Measurements from ENCODE around the gene CDCP1. TPM values are rescaled to one million over a fixed set of nuclear protein-coding genes. Genes with fewer than 3 reads are reported as not detected.

CDCP1 gene
- total RNA-seq, 1 donor from 2014 or later: 0.71 TPM

- TF ChIP-seq CTCF (IDR thresholded peaks at IDR 0.05; ENCODE audit: partially characterized antibody, unreplicated experiment): no peak
These were observed 80.8 kb downstream of the CDCP1 start for GRCh38 chr3:45065373-45065720.

DNA sequence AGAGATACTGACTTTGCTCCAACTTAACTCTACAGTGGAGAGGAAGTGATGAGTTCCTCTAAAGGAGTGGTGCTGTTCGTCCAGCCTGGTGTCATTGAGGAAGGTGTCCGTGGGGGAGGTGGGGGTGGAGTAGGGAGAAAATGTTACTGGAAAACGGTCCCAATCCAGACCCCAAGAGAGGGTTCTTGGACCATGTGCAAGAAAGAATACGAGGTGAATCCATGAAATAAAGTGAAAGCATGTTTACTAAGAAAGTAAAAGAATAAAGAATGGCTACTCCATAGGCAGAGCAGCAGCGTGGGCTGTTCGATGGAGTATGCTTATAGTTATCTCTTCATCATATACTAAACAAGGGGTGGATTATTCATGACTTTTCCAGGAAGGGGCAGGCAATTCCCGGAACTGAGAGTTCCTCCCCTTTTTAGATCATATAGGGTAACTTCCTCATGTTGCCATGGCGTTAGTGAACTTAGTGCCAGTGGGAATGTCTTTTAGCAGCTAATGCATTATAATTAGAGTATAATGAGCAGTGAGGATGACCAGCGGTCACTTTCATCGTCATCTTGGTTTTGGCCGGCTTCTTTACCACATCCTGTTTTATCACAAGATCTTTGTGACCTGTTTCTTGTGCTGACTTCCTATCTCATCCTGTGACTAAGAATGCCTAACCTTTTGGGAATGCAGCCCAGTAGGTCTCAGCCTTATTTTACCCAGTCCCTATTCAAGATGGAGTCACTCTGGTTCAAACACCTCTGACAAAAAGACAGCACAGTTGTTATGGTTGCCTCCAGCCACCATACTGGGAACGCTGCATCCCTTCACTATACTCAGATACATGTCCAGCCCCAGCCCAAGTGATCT, 81.4 kb downstream of the CDCP1 start:
- Mint-ChIP-seq H3K4me3 (ENCODE audit: unreplicated experiment) (no peak overlapping the region), H3K27me3 (ENCODE audit: unreplicated experiment) (peaks cover 2% of the 10 kb centered on the region), H3K9me3 (ENCODE audit: unreplicated experiment) (no peaks in the 10 kb centered on the region), H3K27ac (ENCODE audit: unreplicated experiment) (no peak overlapping the region), H3K36me3 (ENCODE audit: unreplicated experiment) (no peaks in the 10 kb centered on the region), H3K4me1 (ENCODE audit: low read depth, unreplicated experiment) (no peaks in the 10 kb centered on the region)
- no peak for TF ChIP-seq CTCF (IDR thresholded peaks at IDR 0.05; ENCODE audit: partially characterized antibody, unreplicated experiment)
- no peak for DNase-seq

More at GRCh38 chr3:45065373-45065720, 80.8 kb downstream of the CDCP1 start:
- no peak overlapping the region for H3K27ac Mint-ChIP-seq (ENCODE audit: unreplicated experiment)
- H3K4me1 Mint-ChIP-seq (ENCODE audit: low read depth, unreplicated experiment): no peaks in the 10 kb centered on the region
- H3K36me3 Mint-ChIP-seq (ENCODE audit: unreplicated experiment): no peaks in the 10 kb centered on the region
- no peak overlapping the region for H3K4me3 Mint-ChIP-seq (ENCODE audit: unreplicated experiment)
- no peaks in the 10 kb centered on the region for H3K9me3 Mint-ChIP-seq (ENCODE audit: unreplicated experiment)
- H3K27me3 Mint-ChIP-seq (ENCODE audit: unreplicated experiment): peaks cover 2% of the 10 kb centered on the region
- DNase-seq: no peak

- Mint-ChIP-seq H3K36me3 (ENCODE audit: unreplicated experiment) (no peaks in the 10 kb centered on the region), H3K27me3 (ENCODE audit: unreplicated experiment) (peaks cover 2% of the 10 kb centered on the region), H3K4me1 (ENCODE audit: low read depth, unreplicated experiment) (no peaks in the 10 kb centered on the region), H3K4me3 (ENCODE audit: unreplicated experiment) (no peak overlapping the region), H3K27ac (ENCODE audit: unreplicated experiment) (no peak overlapping the region), H3K9me3 (ENCODE audit: unreplicated experiment) (no peaks in the 10 kb centered on the region)
- TF ChIP-seq CTCF (IDR thresholded peaks at IDR 0.05; ENCODE audit: partially characterized antibody, unreplicated experiment): no peak
- DNase-seq: no peak
These were observed 83.5 kb downstream of the CDCP1 start for GRCh38 chr3:45062697-45063070.

- Mint-ChIP-seq H3K9me3 (ENCODE audit: unreplicated experiment) (no peaks in the 10 kb centered on the region), H3K27ac (ENCODE audit: unreplicated experiment) (no peak overlapping the region), H3K4me3 (ENCODE audit: unreplicated experiment) (no peak overlapping the region), H3K36me3 (ENCODE audit: unreplicated experiment) (no peaks in the 10 kb centered on the region), H3K4me1 (ENCODE audit: low read depth, unreplicated experiment) (no peaks in the 10 kb centered on the region), H3K27me3 (ENCODE audit: unreplicated experiment) (peaks cover 2% of the 10 kb centered on the region)
- no peak for DNase-seq
- no peak for TF ChIP-seq CTCF (IDR thresholded peaks at IDR 0.05; ENCODE audit: partially characterized antibody, unreplicated experiment)
These were observed 85.8 kb downstream of the CDCP1 start for GRCh38 chr3:45060165-45060892.

GRCh38 chr3:45059132-45059531, 87.0 kb downstream of the CDCP1 start:
- no peak for TF ChIP-seq CTCF (IDR thresholded peaks at IDR 0.05; ENCODE audit: partially characterized antibody, unreplicated experiment)
- no peaks in the 10 kb centered on the region for H3K9me3 Mint-ChIP-seq (ENCODE audit: unreplicated experiment)
- H3K4me1 Mint-ChIP-seq (ENCODE audit: low read depth, unreplicated experiment): no peaks in the 10 kb centered on the region
- H3K27me3 Mint-ChIP-seq (ENCODE audit: unreplicated experiment): no peaks in the 10 kb centered on the region
- no peak for DNase-seq
- no peaks in the 10 kb centered on the region for H3K36me3 Mint-ChIP-seq (ENCODE audit: unreplicated experiment)
- H3K4me3 Mint-ChIP-seq (ENCODE audit: unreplicated experiment): no peak overlapping the region
- no peak overlapping the region for H3K27ac Mint-ChIP-seq (ENCODE audit: unreplicated experiment)

All from glutamatergic neuron (in vitro differentiated cells).